Progenitor cell of endocrine pancreas (in vitro differentiated cells): ENCODE data around the gene MYH9. TPM values are rescaled to one million over a fixed set of nuclear protein-coding genes. Genes with fewer than 3 reads are reported as not detected.

Experiments used
- DNase-seq: peaks from one replicate; pipeline ENCODE4 v3.0.0; 2021; ENCODE audit warnings: low spot score; ENCODE audit not compliant: unreplicated experiment
- H3K27ac Mint-ChIP-seq: 2 replicates; pipeline ENCODE4 v1.8.0; 2021; ENCODE audit warnings: mild to moderate bottlenecking, moderate library complexity, mixed read lengths
- H3K27me3 Mint-ChIP-seq: 2 replicates; pipeline ENCODE4 v1.8.0; 2021; ENCODE audit warnings: mixed read lengths
- H3K36me3 Mint-ChIP-seq: 2 replicates; pipeline ENCODE4 v1.8.0; 2022; ENCODE audit warnings: mixed read lengths; ENCODE audit not compliant: insufficient read depth
- H3K4me1 Mint-ChIP-seq: 2 replicates; pipeline ENCODE4 v1.8.0; 2021; ENCODE audit warnings: low read depth, mixed read lengths
- H3K4me3 Mint-ChIP-seq: 2 replicates; pipeline ENCODE4 v1.8.0; 2021; ENCODE audit warnings: low read depth, mild to moderate bottlenecking, moderate library complexity, mixed read lengths
- H3K9me3 Mint-ChIP-seq: 2 replicates; pipeline ENCODE4 v1.8.0; 2021; ENCODE audit warnings: low read depth, mixed read lengths
- total RNA-seq: library from RNA; stranded (reverse); gene quantifications from 2 replicates; pipeline ENCODE4 v1.2.1, GENCODE V29; 2021
- TF ChIP-seq, protein P1 (sequence below): fragments of 200-600 bp; sonication (generic); IDR thresholded peaks from one replicate; pipeline ENCODE4 v1.5.0; 2021; ENCODE audit warnings: antibody characterized with exemption, mild to moderate bottlenecking; ENCODE audit not compliant: unreplicated experiment

MYH9 gene
- total RNA-seq, 1 donor from 2014 or later = 299 TPM

DNA sequence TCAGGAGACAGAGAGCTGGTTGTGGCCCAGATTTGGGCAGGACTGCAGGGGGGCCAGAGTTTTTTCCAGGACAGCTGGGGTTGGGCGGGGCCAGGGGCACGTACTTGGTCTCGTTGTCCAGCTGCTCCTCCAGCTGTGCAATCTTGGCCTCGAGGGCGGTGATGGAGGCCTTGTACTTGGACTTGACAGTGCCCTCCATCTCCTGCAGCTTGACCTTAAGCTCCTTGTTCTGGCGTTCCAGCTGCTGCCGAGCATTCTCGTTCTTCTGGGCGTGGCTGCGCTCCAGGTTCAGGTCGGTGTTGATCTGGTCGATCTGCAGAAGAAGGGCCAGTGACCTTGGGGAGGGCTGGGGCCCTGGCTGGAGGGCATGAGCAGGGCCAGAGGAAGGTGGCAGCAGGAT is 102.8 kb downstream of the MYH9 start:
- Mint-ChIP-seq H3K27me3 (no peaks in the 10 kb centered on the region), H3K27ac (no peak overlapping the region), H3K36me3 (peaks cover 35% of the 10 kb centered on the region), H3K4me1 (no peaks in the 10 kb centered on the region), H3K4me3 (no peak overlapping the region), H3K9me3 (no peaks in the 10 kb centered on the region)
- DNase-seq = no peak
- TF ChIP-seq, protein P1, sequence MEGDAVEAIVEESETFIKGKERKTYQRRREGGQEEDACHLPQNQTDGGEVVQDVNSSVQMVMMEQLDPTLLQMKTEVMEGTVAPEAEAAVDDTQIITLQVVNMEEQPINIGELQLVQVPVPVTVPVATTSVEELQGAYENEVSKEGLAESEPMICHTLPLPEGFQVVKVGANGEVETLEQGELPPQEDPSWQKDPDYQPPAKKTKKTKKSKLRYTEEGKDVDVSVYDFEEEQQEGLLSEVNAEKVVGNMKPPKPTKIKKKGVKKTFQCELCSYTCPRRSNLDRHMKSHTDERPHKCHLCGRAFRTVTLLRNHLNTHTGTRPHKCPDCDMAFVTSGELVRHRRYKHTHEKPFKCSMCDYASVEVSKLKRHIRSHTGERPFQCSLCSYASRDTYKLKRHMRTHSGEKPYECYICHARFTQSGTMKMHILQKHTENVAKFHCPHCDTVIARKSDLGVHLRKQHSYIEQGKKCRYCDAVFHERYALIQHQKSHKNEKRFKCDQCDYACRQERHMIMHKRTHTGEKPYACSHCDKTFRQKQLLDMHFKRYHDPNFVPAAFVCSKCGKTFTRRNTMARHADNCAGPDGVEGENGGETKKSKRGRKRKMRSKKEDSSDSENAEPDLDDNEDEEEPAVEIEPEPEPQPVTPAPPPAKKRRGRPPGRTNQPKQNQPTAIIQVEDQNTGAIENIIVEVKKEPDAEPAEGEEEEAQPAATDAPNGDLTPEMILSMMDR = no peak

DNA sequence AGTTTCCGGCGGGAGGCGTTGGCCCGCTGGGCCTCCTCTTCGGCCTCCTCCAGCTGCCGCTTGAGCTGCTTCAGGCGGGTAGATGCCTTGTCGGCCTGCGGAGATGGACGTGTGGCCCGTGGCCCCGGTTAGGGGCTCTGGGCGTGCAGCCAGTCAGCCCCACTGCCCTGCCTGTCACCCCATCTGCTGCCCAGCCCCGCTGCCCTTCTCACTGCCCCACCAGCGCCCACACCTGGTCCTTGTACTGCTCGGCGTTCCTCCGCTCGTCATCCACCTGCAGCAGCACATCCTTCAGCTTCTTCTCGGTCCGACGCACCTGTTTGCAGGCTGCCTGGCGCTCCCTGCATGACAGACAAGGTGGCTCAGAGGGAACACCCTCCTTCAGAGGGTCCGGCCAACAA is 103.6 kb downstream of the MYH9 start:
- DNase-seq = no peak
- TF ChIP-seq, protein P1 = no peak
- no peaks in the 10 kb centered on the region for H3K9me3 Mint-ChIP-seq
- H3K36me3 Mint-ChIP-seq = peaks cover 31% of the 10 kb centered on the region
- no peak overlapping the region for H3K4me3 Mint-ChIP-seq
- H3K27me3 Mint-ChIP-seq = no peaks in the 10 kb centered on the region
- H3K27ac Mint-ChIP-seq = no peak overlapping the region
- no peaks in the 10 kb centered on the region for H3K4me1 Mint-ChIP-seq

DNA sequence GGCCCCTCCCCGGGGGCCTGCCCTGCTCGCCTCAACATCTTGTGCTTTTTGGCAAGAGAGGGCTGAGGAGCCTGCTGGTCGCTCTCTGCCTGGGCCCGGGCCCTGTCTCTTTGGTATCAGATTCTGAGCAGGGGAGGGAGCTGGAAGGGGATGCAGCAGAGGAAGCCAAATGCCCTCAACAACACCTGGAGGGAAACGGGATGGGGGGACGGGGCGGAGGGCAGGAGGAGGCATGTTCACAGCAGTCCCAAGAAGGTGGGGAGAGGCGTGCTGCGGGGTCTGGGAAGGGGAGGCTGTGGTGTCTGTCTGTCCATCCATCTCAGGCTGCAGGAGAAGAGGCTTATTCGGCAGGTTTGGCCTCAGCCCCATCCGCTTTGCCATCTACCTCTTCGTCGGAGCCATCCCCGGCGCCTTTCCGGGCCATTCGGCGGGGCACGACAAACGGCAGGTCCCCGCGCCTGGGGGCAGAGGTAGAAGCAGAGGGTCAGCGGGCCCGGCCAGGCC is 105.4 kb downstream of the MYH9 start:
- no peak for DNase-seq
- TF ChIP-seq, protein P1 = no peak
- Mint-ChIP-seq H3K27ac (no peak overlapping the region), H3K27me3 (no peaks in the 10 kb centered on the region), H3K4me3 (no peak overlapping the region), H3K9me3 (no peaks in the 10 kb centered on the region), H3K4me1 (no peaks in the 10 kb centered on the region), H3K36me3 (peaks cover 23% of the 10 kb centered on the region)

DNA sequence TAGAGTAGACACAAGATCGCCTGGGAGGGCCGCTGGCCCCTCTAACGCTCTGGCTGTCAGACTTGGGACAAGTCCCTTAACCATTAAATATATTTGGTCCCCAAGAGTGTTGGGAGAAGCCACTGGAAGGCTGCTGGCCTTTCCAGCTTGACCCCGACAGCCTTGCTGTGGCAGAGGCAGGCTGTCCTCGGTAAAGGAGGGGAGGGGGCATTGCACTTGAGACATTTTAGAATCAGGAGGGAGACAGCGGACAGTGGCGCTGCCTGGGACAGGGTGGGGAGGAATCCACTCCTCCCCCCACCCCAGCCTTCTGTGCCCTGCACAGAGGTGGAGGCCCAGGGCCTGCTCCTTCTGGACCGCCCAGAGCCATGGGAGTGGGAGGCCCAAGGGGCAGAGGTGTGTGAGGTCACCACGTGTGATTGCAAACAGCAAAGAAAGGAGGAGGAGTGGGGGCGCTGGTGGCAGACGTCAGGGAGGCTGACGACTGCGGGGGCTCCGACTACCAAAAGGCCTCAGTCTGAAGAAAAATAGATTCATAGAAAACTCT is 105.9 kb downstream of the MYH9 start:
- no peaks in the 10 kb centered on the region for H3K9me3 Mint-ChIP-seq
- no peak for DNase-seq
- H3K27me3 Mint-ChIP-seq = no peaks in the 10 kb centered on the region
- no peak overlapping the region for H3K4me3 Mint-ChIP-seq
- TF ChIP-seq, protein P1 = no peak
- H3K36me3 Mint-ChIP-seq = peaks cover 20% of the 10 kb centered on the region
- H3K27ac Mint-ChIP-seq = no peak overlapping the region
- H3K4me1 Mint-ChIP-seq = no peaks in the 10 kb centered on the region

DNA sequence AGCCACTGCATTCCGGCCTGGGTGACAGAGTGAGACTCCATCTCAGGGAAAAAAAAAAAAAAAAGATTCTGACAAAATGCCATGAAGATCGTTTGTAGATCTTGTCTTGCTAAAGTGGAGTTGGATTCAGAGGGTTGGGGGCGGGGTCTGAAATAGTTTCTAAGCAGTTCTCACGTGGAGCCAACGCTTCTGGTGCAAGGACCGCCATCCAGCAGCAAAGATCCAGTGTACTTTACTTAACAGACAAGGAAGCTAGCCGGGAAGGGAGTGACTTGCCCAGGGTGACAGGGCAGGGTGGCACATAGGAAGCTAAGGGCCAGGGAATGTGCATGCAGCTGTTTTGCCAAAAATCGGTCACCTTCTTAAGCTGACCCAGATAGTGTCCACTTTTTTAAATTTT is 107.4 kb downstream of the MYH9 start:
- Mint-ChIP-seq H3K9me3 (no peaks in the 10 kb centered on the region), H3K4me1 (no peaks in the 10 kb centered on the region), H3K4me3 (no peak overlapping the region), H3K27me3 (no peaks in the 10 kb centered on the region), H3K27ac (no peak overlapping the region), H3K36me3 (peaks cover 17% of the 10 kb centered on the region)
- no peak for DNase-seq
- TF ChIP-seq, protein P1 = no peak
